Endothelial cell of umbilical vein (primary cell): Measurements from ENCODE around the gene POU6F2. TPM values are rescaled to one million over a fixed set of nuclear protein-coding genes. Genes with fewer than 3 reads are reported as not detected.

ENCODE experiments used
- BruUV-seq: library from RNA; stranded (reverse); fragments of 400-500 nt; replicated peaks from 2 replicates; lab custom pipeline; 2021; lab: Mats Ljungman, UMichigan
- CTCF ChIA-PET: fragments of 300-600, 350-600 bp; sonication (Branson Sonifier 250); formaldehyde crosslinking; loops from one replicate; lab custom pipeline; 2021; ENCODE audit warnings: antibody characterized with exemption, inconsistent platforms; lab: Charles Lee
- POLR2A ChIA-PET: fragments of 300-600, 350-600 bp; sonication (Branson Sonifier 250); formaldehyde crosslinking; loops from one replicate; lab custom pipeline; 2021; ENCODE audit warnings: antibody characterized with exemption, inconsistent platforms; lab: Charles Lee
- DNase-seq: peaks from one replicate; pipeline ENCODE4 v3.0.0-alpha.2; 2011; ENCODE audit warnings: low read depth, low spot score
- FAIRE-seq: peaks from 2 replicates; lab custom pipeline; 2011; peaks lifted over from hg19 to GRCh38; lab: Jason Lieb, UNC
- H2AFZ ChIP-seq: 2 replicates; pipeline ENCODE4 v1.6.0; 2012; ENCODE audit warnings: low read depth, low read length, control low read depth, inconsistent platforms
- H3K27ac ChIP-seq: 2 replicates; pipeline ENCODE4 v1.5.1; 2011; ENCODE audit warnings: low read depth, mild to moderate bottlenecking, control low read depth, low read length, moderate library complexity; ENCODE audit not compliant: insufficient read depth
- H3K27me3 ChIP-seq, 2 experiments: 2 replicates each; pipeline versions ENCODE4 v1.6.0 to v1.6.1; 2011; ENCODE audit warnings: low read length in 2 of 2, mixed read lengths in 1 of 2; ENCODE audit not compliant: control insufficient read depth in 2 of 2, insufficient read depth in 2 of 2
- H3K36me3 ChIP-seq, 2 experiments: 2 replicates in 1 of 2; 3 replicates in 1 of 2; pipeline ENCODE4 v1.5.1; 2011; ENCODE audit warnings: low read length in 2 of 2, mild to moderate bottlenecking in 1 of 2, moderate library complexity in 1 of 2; ENCODE audit not compliant: control insufficient read depth in 2 of 2, insufficient read depth in 2 of 2; ENCODE audit errors: extremely low read depth in 1 of 2
- H3K4me1 ChIP-seq: 3 replicates; pipeline ENCODE4 v1.5.1; 2011; ENCODE audit warnings: mild to moderate bottlenecking, low read length; ENCODE audit not compliant: control insufficient read depth, insufficient read depth; ENCODE audit errors: extremely low read depth
- H3K4me2 ChIP-seq: 2 replicates; pipeline ENCODE4 v1.6.1; 2011; ENCODE audit warnings: low read length, control low read depth, mixed read lengths; ENCODE audit not compliant: insufficient read depth
- H3K4me3 ChIP-seq, 3 experiments: fragments of 200-600 bp in 1 of 3; sonication (generic), shearing (Covaris generic) in 1 of 3; replicated peaks in 1 of 3; 2 replicates each; pipeline ENCODE4 v1.5.1; 2011 to 2016; ENCODE audit warnings: control low read depth in 3 of 3, low read length in 3 of 3, mild to moderate bottlenecking in 2 of 3, inconsistent platforms in 1 of 3, low read depth in 1 of 3, moderate library complexity in 1 of 3; ENCODE audit not compliant: insufficient read depth in 1 of 3
- H3K79me2 ChIP-seq: 2 replicates; pipeline ENCODE4 v1.6.0; 2012; ENCODE audit warnings: low read length, inconsistent platforms; ENCODE audit not compliant: control insufficient read depth, insufficient read depth
- H3K9ac ChIP-seq: replicated peaks from 2 replicates; pipeline ENCODE3; 2011; ENCODE audit warnings: low read length, control low read depth; ENCODE audit not compliant: insufficient read depth; ENCODE audit errors: extremely low read depth
- H3K9me1 ChIP-seq: replicated peaks from 3 replicates; pipeline ENCODE4 v1.6.0; 2011; ENCODE audit warnings: mild to moderate bottlenecking, low read length; ENCODE audit not compliant: control insufficient read depth, insufficient read depth; ENCODE audit errors: extremely low read depth
- H3K9me3 ChIP-seq: replicated peaks from 2 replicates; pipeline ENCODE4 v1.5.1; 2012; ENCODE audit warnings: low read length, inconsistent platforms; ENCODE audit not compliant: control insufficient read depth, insufficient read depth
- H4K20me1 ChIP-seq: replicated peaks from 2 replicates; pipeline ENCODE3; 2011; ENCODE audit warnings: mild to moderate bottlenecking, low read length; ENCODE audit not compliant: control insufficient read depth, insufficient read depth; ENCODE audit errors: extremely low read depth
- CTCF ChIP-seq, 2 donors: IDR thresholded peaks; 1 replicate in 1 of 2; 2 replicates in 1 of 2; pipeline ENCODE4 v1.5.1; 2011; ENCODE audit warnings: low read length in 2 of 2, mild to moderate bottlenecking in 2 of 2, moderate library complexity in 2 of 2, control low read depth in 1 of 2, inconsistent platforms in 1 of 2, low read depth in 1 of 2; ENCODE audit not compliant: insufficient read depth in 1 of 2; ENCODE audit errors: extremely low read depth in 1 of 2
- EZH2 ChIP-seq: IDR thresholded peaks from 2 replicates; pipeline ENCODE4 v1.6.1; 2012; ENCODE audit warnings: borderline replicate concordance, low read depth, mild to moderate bottlenecking, moderate library complexity, low read length, inconsistent platforms; ENCODE audit not compliant: severe bottlenecking
- FOS ChIP-seq: IDR thresholded peaks from 2 replicates; pipeline ENCODE4 v1.6.1; 2011; ENCODE audit warnings: mild to moderate bottlenecking, low read length, moderate library complexity, borderline replicate concordance; ENCODE audit not compliant: insufficient read depth
- GATA2 ChIP-seq: IDR thresholded peaks from 2 replicates; pipeline ENCODE4 v1.7.0; 2011; ENCODE audit warnings: low read depth, mild to moderate bottlenecking, moderate library complexity, mixed read lengths, low read length; ENCODE audit not compliant: insufficient read length, insufficient read depth
- JUN ChIP-seq: IDR thresholded peaks from 2 replicates; pipeline ENCODE4 v1.6.1; 2011; ENCODE audit warnings: borderline replicate concordance, low read depth; ENCODE audit not compliant: insufficient read length, insufficient read depth
- MYC ChIP-seq: IDR thresholded peaks from one replicate; pipeline ENCODE4 v1.6.1; 2011; ENCODE audit warnings: mild to moderate bottlenecking, low read depth, low read length
- POLR2A ChIP-seq: IDR thresholded peaks from 2 replicates; pipeline ENCODE4 v1.6.1; 2012; ENCODE audit warnings: low read depth, mild to moderate bottlenecking, control low read depth, low read length
- POLR2AphosphoS5 ChIP-seq: IDR thresholded peaks from 2 replicates; pipeline ENCODE4 v1.6.1; 2012; ENCODE audit warnings: low read depth, mild to moderate bottlenecking, control low read depth, low read length, moderate library complexity; ENCODE audit not compliant: insufficient read depth
- dilution Hi-C: fragments of 300-500 bp; cut with MboI; formaldehyde crosslinking; loops from one replicate; pipeline ENCODE4 v1.15.0; 2019; ENCODE audit warnings: low sequenced_read_pairs; ENCODE audit not compliant: extremely low pct_ligation_motif_present
- intact Hi-C: fragments of 100-400 bp; cut with micrococcal nuclease; formaldehyde crosslinking; loops from one replicate; pipeline ENCODE4 v1.10.0; 2022
- polyA plus RNA-seq, 4 experiments: library from polyadenylated mRNA; depleted of rRNA in 3 of 4; stranded (reverse) in 3 of 4; unstranded in 1 of 4; fragments of >200 nt; gene quantifications; 2 replicates each; pipeline versions ENCODE4 v1.2.1 to v1.2.3, GENCODE V29; 2011 to 2012; ENCODE audit warnings: missing spikeins in 1 of 4
- total RNA-seq: library from RNA; stranded (reverse); gene quantifications from 2 replicates; pipeline ENCODE4 v1.2.3, GENCODE V29; 2021
- TF ChIP-seq, protein P1 (sequence below): IDR thresholded peaks from 2 replicates; pipeline ENCODE4 v1.6.1; 2011; ENCODE audit not compliant: insufficient read depth, insufficient read length

Gene POU6F2
- total and polyA plus RNA-seq, 2 donors (not counting 3 experiments of a cell fraction or from before 2014, with no cell fraction given): 0.29 TPM; not detected in 1

DNA sequence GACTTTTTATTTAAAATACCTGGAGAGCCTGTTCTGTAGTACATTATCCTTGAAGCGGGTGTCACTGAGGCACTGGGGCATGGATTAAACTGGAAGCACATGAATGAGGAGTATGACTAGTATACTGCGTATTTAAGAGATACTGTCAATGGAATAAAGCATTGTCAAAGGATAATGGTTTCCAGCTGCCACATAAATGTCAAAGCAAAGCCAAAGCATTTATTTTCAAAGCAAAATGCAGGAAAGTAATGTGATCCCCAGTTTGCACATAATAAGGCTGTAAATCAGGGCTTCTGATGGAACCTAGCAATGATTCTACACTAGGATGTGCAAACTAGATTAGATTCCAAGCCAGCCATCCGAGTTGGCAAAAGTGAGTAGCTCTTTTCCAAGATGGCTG lies 240.1 kb downstream of the POU6F2 start:
- TF ChIP-seq EZH2 (no peak), JUN (no peak), POLR2A (no peak), POLR2AphosphoS5 (no peak), CTCF (IDR thresholded peaks at IDR 0.05; ENCODE audit: extremely low read depth in 1 of 2, insufficient read depth in 1 of 2, low read depth in 1 of 2, low read length in 2 of 2) (no peak), MYC (no peak), FOS (no peak)
- H3K9me3 ChIP-seq: no peaks in the 10 kb centered on the region
- no peak for FAIRE-seq
- H3K79me2 ChIP-seq: no peaks in the 10 kb centered on the region
- no peak overlapping the region for H3K9ac ChIP-seq
- H3K4me2 ChIP-seq: no peak overlapping the region
- no peak overlapping the region for H3K27ac ChIP-seq
- H3K9me1 ChIP-seq: no peaks in the 10 kb centered on the region
- BruUV-seq: no TSS peak
- no peak overlapping the region for H2AFZ ChIP-seq
- CTCF ChIA-PET: no interaction called here
- no peaks in the 10 kb centered on the region for H4K20me1 ChIP-seq
- no peak for DNase-seq
- H3K4me1 ChIP-seq: no peaks in the 10 kb centered on the region
- dilution Hi-C loops (no loop called here), intact Hi-C loops (no loop called here)
- no peaks in the 10 kb centered on the region for H3K27me3 ChIP-seq
- no peak overlapping the region for H3K4me3 ChIP-seq
- H3K36me3 ChIP-seq: no peaks in the 10 kb centered on the region
- POLR2A ChIA-PET: no interaction called here

GRCh38 chr7:39219869-39220268 lies 242.2 kb downstream of the POU6F2 start:
- Histone ChIP-seq H3K9me3 (no peaks in the 10 kb centered on the region), H3K9ac (no peak overlapping the region), H3K27me3 (no peaks in the 10 kb centered on the region), H3K4me2 (no peak overlapping the region), H4K20me1 (no peaks in the 10 kb centered on the region), H3K79me2 (no peaks in the 10 kb centered on the region), H3K4me1 (no peaks in the 10 kb centered on the region), H3K9me1 (no peaks in the 10 kb centered on the region), H3K27ac (no peak overlapping the region), H3K36me3 (no peaks in the 10 kb centered on the region), H3K4me3 (no peak overlapping the region), H2AFZ (no peak overlapping the region)
- dilution Hi-C loops (no loop called here), intact Hi-C loops (no loop called here)
- no peak for FAIRE-seq
- ChIA-PET POLR2A (no interaction called here), CTCF (no interaction called here)
- TF ChIP-seq MYC: no peak
- TF ChIP-seq CTCF (IDR thresholded peaks at IDR 0.05; ENCODE audit: extremely low read depth in 1 of 2, insufficient read depth in 1 of 2, low read depth in 1 of 2, low read length in 2 of 2): no peak
- TF ChIP-seq, protein P1, sequence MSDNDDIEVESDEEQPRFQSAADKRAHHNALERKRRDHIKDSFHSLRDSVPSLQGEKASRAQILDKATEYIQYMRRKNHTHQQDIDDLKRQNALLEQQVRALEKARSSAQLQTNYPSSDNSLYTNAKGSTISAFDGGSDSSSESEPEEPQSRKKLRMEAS: no peak
- TF ChIP-seq POLR2AphosphoS5: no peak
- TF ChIP-seq EZH2: no peak
- no peak for TF ChIP-seq FOS
- TF ChIP-seq GATA2: no peak
- no peak for TF ChIP-seq JUN
- TF ChIP-seq POLR2A: no peak
- no TSS peak for BruUV-seq
- DNase-seq: no peak
